GM10266 (cell line): Measurements from ENCODE around the gene SAMD4B.

Source experiments
- DNase-seq: peaks from one replicate; pipeline ENCODE4 v3.0.0; 2012; ENCODE audit errors: extremely low spot score
- TF ChIP-seq, protein P1 (sequence below): IDR thresholded peaks from 2 replicates; pipeline ENCODE4 v1.5.1; 2012; ENCODE audit warnings: mild to moderate bottlenecking, low read depth; ENCODE audit not compliant: control insufficient read depth, insufficient read depth; ENCODE audit errors: missing control alignments

SAMD4B gene, protein sequence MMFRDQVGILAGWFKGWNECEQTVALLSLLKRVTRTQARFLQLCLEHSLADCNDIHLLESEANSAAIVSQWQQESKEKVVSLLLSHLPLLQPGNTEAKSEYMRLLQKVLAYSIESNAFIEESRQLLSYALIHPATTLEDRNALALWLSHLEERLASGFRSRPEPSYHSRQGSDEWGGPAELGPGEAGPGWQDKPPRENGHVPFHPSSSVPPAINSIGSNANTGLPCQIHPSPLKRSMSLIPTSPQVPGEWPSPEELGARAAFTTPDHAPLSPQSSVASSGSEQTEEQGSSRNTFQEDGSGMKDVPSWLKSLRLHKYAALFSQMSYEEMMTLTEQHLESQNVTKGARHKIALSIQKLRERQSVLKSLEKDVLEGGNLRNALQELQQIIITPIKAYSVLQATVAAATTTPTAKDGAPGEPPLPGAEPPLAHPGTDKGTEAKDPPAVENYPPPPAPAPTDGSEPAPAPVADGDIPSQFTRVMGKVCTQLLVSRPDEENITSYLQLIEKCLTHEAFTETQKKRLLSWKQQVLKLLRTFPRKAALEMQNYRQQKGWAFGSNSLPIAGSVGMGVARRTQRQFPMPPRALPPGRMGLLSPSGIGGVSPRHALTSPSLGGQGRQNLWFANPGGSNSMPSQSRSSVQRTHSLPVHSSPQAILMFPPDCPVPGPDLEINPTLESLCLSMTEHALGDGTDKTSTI

GRCh38 chr19:39341719-39342604 lies at the start of gene SAMD4B:
SAMD4B (plus strand) TSS chr19:39342421; CDS start chr19:39356894, 14,473 bp downstream.
- TF ChIP-seq, protein P1, sequence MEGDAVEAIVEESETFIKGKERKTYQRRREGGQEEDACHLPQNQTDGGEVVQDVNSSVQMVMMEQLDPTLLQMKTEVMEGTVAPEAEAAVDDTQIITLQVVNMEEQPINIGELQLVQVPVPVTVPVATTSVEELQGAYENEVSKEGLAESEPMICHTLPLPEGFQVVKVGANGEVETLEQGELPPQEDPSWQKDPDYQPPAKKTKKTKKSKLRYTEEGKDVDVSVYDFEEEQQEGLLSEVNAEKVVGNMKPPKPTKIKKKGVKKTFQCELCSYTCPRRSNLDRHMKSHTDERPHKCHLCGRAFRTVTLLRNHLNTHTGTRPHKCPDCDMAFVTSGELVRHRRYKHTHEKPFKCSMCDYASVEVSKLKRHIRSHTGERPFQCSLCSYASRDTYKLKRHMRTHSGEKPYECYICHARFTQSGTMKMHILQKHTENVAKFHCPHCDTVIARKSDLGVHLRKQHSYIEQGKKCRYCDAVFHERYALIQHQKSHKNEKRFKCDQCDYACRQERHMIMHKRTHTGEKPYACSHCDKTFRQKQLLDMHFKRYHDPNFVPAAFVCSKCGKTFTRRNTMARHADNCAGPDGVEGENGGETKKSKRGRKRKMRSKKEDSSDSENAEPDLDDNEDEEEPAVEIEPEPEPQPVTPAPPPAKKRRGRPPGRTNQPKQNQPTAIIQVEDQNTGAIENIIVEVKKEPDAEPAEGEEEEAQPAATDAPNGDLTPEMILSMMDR = peak; percentile 85
- peak; percentile 99 for DNase-seq

- no peak for DNase-seq
- TF ChIP-seq, protein P1 = no peak
Observed at GRCh38 chr19:39293394-39293793, 48.8 kb upstream of the SAMD4B start.

GRCh38 chr19:39296055-39296645 lies 46.1 kb upstream of the SAMD4B start, which contains the start of gene IFNL1:
IFNL1 (plus strand) TSS chr19:39296407; CDS start chr19:39296422, 15 bp downstream.
- DNase-seq = no peak
- TF ChIP-seq, protein P1 = no peak

- TF ChIP-seq, protein P1 = no peak
- DNase-seq = no peak
Observed at GRCh38 chr19:39296906-39297305, 45.3 kb upstream of the SAMD4B start.

GRCh38 chr19:39297931-39298634 lies 44.1 kb upstream of the SAMD4B start:
- TF ChIP-seq, protein P1 = no peak
- DNase-seq = no peak

- TF ChIP-seq, protein P1 = no peak
- no peak for DNase-seq
Observed at GRCh38 chr19:39299404-39299803, 42.8 kb upstream of the SAMD4B start.
